ENCODE measurements around the gene HNRNPUL2. TPM values are rescaled to one million over a fixed set of nuclear protein-coding genes. Genes with fewer than 3 reads are reported as not detected.

HNRNPUL2 gene
- polyA plus RNA-seq, 3 donors, result 0.33 to 13.8 (median 0.88) TPM

DNA sequence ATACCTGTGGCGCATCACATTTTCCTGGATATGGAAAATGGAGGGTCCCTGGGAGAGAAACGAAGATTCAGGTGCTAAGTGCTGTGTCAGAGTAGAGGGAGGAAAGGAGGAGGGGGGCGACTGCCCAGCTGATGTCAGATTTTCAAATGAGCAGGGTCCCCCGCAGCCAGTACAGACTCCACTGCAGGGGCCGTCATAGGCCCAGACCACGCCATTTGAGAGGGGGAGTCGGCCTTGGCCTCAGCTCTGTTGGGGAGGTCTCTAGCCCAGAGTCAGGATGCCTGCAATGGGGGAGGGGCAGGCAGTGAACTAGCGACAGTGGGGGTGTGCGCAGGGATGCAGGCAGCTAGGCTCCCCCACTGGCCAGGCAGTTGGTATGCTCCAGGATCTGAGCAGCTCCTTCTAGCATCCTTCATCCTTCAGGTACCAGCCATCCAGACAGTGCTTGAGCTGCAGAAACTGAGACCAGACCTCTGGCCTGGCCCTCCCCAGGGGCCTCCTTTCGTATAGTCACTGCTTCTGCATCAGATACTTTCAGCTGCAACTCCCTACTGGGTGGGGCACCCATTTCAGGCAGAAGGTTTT, 19.9 kb downstream of the HNRNPUL2 start, which contains the start of the genes BSCL2 and GNG3:
TSS of gene BSCL2 (minus strand) at position 148 of the 585 bp plus-strand sequence. CDS start 229 bp downstream, outside the sequence.
TSS of gene GNG3 (plus strand) at position 400 of the 585 bp plus-strand sequence. CDS start 620 bp downstream, outside the sequence.
- Histone ChIP-seq H3K4me2 (replicated peaks; ENCODE audit: extremely low read depth, low read length, poor library complexity, severe bottlenecking) (peak within 1 kb of the TSS; percentile 96), H3K9ac (ENCODE audit: insufficient read depth, low read length, poor library complexity, severe bottlenecking) (no peak within 1 kb of the TSS), H3K79me2 (ENCODE audit: insufficient read depth, low read length) (peaks cover 13% of the 10 kb centered on the region), H3K27ac (ENCODE audit: low read depth in 1 of 2, low read length in 2 of 2) (peak within 1 kb of the TSS; percentile 29 to 97), H2AFZ (ENCODE audit: insufficient read depth, low read depth, low read length, poor library complexity, severe bottlenecking) (peak within 1 kb of the TSS; percentile 98), H4K20me1 (ENCODE audit: insufficient read depth, low read length) (no peaks in the 10 kb centered on the region), H3K4me1 (ENCODE audit: control insufficient read depth in 1 of 2, insufficient read depth in 2 of 2, low read length in 2 of 2) (peaks cover 60 to 77% of the 10 kb centered on the region in 2 donors), H3K4me3 (replicated peaks in 1 of 3; ENCODE audit: low read depth in 2 of 3, low read length in 3 of 3) (peak within 1 kb of the TSS; percentile 17 to 91 (median 42)), H3K27me3 (ENCODE audit: control insufficient read depth in 2 of 2, insufficient read depth in 2 of 2, low read length in 2 of 2) (no peaks in the 10 kb centered on the region), H3K36me3 (replicated peaks in 1 of 2; ENCODE audit: control insufficient read depth in 1 of 2, insufficient read depth in 2 of 2, low read length in 2 of 2) (peaks cover 15 to 19% of the 10 kb centered on the region in 2 donors), H3K9me3 (replicated peaks in 1 of 2; ENCODE audit: control insufficient read depth in 1 of 2, insufficient read depth in 1 of 2, low read length in 2 of 2) (no peaks in the 10 kb centered on the region)
- Mint-ChIP-seq H3K4me1 (peaks cover 52% of the 10 kb centered on the region), H3K27ac (peak within 1 kb of the TSS; percentile 31 to 99 (median 78)), H3K27me3 (ENCODE audit: low read depth in 3 of 3) (no peaks in the 10 kb centered on the region), H3K4me3 (peak within 1 kb of the TSS; percentile 82 to 87), H3K36me3 (peaks cover 10 to 20% of the 10 kb centered on the region in 2 donors), H3K9me3 (no peaks in the 10 kb centered on the region)
- 92% methylated on average over 9 of the region's 10 CpGs for WGBS (ENCODE audit: insufficient coverage)
- TF ChIP-seq, protein P1, sequence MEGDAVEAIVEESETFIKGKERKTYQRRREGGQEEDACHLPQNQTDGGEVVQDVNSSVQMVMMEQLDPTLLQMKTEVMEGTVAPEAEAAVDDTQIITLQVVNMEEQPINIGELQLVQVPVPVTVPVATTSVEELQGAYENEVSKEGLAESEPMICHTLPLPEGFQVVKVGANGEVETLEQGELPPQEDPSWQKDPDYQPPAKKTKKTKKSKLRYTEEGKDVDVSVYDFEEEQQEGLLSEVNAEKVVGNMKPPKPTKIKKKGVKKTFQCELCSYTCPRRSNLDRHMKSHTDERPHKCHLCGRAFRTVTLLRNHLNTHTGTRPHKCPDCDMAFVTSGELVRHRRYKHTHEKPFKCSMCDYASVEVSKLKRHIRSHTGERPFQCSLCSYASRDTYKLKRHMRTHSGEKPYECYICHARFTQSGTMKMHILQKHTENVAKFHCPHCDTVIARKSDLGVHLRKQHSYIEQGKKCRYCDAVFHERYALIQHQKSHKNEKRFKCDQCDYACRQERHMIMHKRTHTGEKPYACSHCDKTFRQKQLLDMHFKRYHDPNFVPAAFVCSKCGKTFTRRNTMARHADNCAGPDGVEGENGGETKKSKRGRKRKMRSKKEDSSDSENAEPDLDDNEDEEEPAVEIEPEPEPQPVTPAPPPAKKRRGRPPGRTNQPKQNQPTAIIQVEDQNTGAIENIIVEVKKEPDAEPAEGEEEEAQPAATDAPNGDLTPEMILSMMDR (IDR thresholded peaks at IDR 0.05), result no peak
- intact Hi-C loops (cut with micrococcal nuclease), result loop anchor here (5.0 to 10.0 kb wide), 2 partner anchors 55 to 113 kb away; partner anchors contain the start of genes TUT1 (in 2 of the 2) and INTS5 (in 1 of the 2)
- DNase-seq, result no peak

DNA sequence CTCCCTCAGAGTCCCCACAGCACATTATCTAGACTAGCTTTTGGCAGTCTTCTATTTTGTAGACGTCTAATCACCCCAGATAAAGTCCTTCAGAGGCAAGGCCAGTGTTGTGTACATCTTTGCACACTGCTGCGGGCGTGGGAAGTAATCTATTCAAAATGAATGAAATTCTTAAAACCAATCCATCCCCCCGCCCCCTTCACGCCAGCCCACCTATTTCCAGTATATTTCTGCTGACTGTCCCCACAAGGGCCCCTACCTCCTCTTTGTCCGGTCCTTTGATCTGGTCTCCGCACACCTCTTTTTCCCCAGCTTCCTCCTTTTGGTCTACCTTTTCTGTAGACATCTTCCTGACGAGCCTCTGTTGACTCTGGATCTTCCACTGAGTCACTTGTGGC, 20.4 kb downstream of the HNRNPUL2 start:
- TF ChIP-seq, protein P1 (IDR thresholded peaks at IDR 0.05), result no peak
- peaks cover 10% of the 10 kb centered on the region for H3K79me2 ChIP-seq (ENCODE audit: insufficient read depth, low read length)
- peak overlapping the region; percentile 28 to 29 for H3K27ac ChIP-seq (ENCODE audit: low read depth in 1 of 2, low read length in 2 of 2)
- Mint-ChIP-seq H3K27ac (peak overlapping the region in 6 of 7 donors; percentile 7 to 92 (median 81)), H3K27me3 (ENCODE audit: low read depth in 3 of 3) (no peaks in the 10 kb centered on the region), H3K4me3 (peak overlapping the region; percentile 72 to 82), H3K9me3 (peaks cover 0 to 3% (median 0%) of the 10 kb centered on the region in 7 donors), H3K4me1 (peaks cover 57% of the 10 kb centered on the region), H3K36me3 (peaks cover 8 to 20% of the 10 kb centered on the region in 2 donors)
- peaks cover 66 to 82% of the 10 kb centered on the region in 2 donors for H3K4me1 ChIP-seq (ENCODE audit: control insufficient read depth in 1 of 2, insufficient read depth in 2 of 2, low read length in 2 of 2)
- peak overlapping the region in 2 of 3 experiments; percentile 42 to 91 for H3K4me3 ChIP-seq (replicated peaks in 1 of 3; ENCODE audit: low read depth in 2 of 3, low read length in 3 of 3)
- H3K4me2 ChIP-seq (replicated peaks; ENCODE audit: extremely low read depth, low read length, poor library complexity, severe bottlenecking), result peak overlapping the region; percentile 93
- intact Hi-C loops (cut with micrococcal nuclease), result loop anchor here (5.0 to 10.0 kb wide), 2 partner anchors 55 to 112 kb away; partner anchors contain the start of genes TUT1 (in 2 of the 2) and INTS5 (in 1 of the 2)
- no peak overlapping the region for H3K9ac ChIP-seq (ENCODE audit: insufficient read depth, low read length, poor library complexity, severe bottlenecking)
- DNase-seq, result no peak
- peak overlapping the region; percentile 96 for H2AFZ ChIP-seq (ENCODE audit: insufficient read depth, low read depth, low read length, poor library complexity, severe bottlenecking)
- H3K27me3 ChIP-seq (ENCODE audit: control insufficient read depth in 2 of 2, insufficient read depth in 2 of 2, low read length in 2 of 2), result no peaks in the 10 kb centered on the region
- peaks cover 11 to 15% of the 10 kb centered on the region in 2 donors for H3K36me3 ChIP-seq (replicated peaks in 1 of 2; ENCODE audit: control insufficient read depth in 1 of 2, insufficient read depth in 2 of 2, low read length in 2 of 2)
- 93% methylated on average over 7 of the region's 8 CpGs for WGBS (ENCODE audit: insufficient coverage)
- no peaks in the 10 kb centered on the region for H3K9me3 ChIP-seq (replicated peaks in 1 of 2; ENCODE audit: control insufficient read depth in 1 of 2, insufficient read depth in 1 of 2, low read length in 2 of 2)
- H4K20me1 ChIP-seq (ENCODE audit: insufficient read depth, low read length), result no peaks in the 10 kb centered on the region
